GM18861 (cell line): ENCODE data around the gene TRIM14.

ENCODE experiments used
- ATAC-seq: cut with Tn5 transposase; IDR thresholded peaks from one replicate; pipeline ENCODE4 v1.9.1; 2021; ENCODE audit not compliant: unreplicated experiment

The TRIM14 gene

DNA sequence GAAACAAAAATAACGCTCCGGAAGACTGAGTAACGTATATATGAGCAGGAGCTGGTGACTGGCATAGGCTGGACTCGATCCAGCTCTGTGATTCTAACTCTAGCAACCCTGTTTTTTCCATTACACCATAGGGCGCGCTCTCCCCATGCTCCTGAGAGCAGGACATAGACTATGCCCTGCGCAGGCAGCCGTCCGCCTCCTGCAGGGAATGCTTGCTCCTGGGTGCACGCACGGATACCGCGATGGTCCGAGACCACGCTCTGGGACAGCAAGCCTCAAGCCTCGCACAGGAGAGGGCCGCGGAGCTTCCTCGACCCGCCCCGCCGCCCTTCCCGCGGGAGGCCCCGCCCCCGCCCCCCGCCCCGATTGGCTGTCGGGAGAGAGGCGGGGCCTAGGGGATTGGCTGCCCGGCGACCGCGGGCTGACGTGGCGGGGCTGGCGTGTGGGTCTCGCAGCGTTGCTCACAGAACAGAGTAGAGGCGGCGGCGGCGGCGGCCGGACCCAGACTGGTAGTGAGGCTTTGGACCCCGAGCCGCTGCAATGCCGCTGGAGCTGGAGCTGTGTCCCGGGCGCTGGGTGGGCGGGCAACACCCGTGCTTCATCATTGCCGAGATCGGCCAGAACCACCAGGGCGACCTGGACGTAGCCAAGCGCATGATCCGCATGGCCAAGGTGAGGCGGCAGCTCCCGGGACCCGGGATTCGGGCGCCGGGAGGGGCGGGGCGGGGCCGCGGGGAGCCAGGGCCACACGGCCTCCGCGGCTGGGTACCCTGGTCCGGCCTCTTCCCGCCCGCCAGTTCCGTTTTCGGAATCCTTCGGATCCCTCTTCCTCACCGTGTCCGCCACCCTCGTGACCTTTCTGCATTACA is 62.5 kb downstream of the TRIM14 start, which contains the start of gene NANS:
TSS of gene NANS (plus strand) at position 464 of the 869 bp plus-strand sequence. CDS start at position 541, 77 bp downstream.
- ATAC-seq, result peak; percentile 89

DNA sequence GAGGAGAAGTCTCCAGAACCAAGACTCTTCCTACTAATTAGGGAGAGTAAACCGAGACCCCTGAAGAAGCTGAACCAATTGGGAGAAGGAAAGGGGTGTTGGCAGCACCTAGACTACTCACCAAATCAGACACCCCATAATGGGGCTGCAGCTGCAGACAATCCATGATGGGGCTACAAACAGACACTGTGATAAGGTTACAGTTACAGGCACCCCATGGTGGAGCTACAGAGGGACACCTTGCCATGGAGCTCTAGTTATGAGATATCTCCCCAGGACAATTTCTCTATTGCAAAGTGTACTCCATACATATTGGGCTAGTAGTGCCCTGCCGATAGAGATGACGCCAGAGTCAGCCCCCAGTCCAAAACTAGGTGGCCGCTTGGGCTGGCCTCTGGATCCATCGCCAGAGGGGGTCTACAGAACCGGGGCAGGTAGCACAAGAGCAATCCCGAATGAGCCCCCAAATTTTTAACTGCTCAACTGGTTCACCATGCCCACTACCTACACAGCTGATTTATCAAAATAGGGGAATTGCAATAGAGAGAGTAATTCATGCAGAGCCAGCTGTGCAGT is 64.6 kb downstream of the TRIM14 start:
- no peak for ATAC-seq

DNA sequence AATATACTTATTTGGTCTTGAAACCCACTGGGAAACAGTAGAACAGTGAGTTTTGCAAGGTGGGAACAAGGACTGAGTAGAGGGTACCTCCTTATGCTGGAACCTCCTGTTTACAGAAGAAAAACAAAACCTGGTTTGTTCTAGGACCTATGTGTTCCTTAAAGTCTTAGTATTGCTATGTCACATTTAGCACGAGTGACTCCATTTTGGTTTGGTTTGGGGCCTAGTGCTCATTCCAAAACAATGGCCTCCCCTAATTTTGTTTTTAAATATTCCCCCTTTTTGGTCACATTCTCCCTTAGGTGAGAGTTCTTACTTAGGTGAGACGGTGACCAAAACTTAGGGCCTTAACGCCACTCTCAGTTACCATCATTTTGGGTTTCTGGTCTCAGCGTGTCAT is 68.7 kb downstream of the TRIM14 start:
- no peak for ATAC-seq

DNA sequence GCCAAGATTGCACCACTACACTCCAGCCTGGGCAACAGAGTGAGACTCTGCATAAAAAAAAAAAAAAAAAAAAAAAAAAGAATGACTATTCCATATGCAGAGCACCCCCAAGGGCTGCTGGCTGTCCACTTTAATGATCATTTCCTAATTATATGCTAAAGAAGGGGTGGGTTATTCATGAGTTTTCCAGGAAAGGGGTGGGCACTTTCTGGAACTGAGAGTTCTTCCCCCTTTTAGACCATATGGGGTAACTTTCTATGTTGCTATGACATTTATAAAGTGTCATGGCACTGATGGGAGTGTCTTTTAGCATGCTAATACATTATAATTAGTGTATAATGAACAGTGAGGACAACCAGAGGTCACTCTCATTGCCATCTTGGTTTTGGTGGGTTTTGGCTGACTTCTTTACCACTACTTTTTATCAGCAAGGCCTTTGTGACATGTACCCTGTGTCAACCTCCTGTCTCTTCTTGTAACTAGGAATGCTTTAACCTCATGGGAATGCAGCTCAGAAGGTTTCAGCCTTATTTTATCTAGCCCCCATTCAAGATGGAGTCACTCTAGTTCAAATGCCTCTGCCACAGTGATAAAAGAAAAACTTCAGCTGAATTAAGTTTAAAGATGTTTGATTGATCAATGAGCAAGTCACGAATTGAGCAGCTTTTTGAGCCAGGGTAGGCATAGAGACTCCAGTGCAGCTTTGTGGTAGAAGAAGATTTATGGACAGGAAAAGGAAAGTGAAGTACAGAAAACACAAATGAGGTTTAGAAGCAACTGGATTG is 69.5 kb downstream of the TRIM14 start:
- no peak for ATAC-seq

DNA sequence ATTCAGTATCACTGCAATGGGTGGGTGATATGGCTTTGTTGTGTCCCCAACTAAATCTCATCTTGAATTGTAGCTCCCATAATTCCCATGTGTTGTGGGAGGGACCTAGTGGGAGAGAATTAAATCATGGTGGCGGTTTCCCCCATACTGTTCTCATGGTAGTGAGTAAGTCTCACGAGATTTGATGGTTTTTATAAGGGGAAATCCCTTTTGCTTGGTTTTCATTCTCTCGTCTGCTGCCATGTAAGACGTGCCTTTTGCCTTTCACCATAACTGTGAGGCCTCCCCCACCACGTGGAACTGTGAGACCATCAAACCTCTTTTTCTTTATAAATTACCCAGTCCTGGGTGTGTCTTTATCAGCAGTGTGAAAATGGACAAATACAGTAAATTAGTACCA is 72.0 kb downstream of the TRIM14 start:
- no peak for ATAC-seq

DNA sequence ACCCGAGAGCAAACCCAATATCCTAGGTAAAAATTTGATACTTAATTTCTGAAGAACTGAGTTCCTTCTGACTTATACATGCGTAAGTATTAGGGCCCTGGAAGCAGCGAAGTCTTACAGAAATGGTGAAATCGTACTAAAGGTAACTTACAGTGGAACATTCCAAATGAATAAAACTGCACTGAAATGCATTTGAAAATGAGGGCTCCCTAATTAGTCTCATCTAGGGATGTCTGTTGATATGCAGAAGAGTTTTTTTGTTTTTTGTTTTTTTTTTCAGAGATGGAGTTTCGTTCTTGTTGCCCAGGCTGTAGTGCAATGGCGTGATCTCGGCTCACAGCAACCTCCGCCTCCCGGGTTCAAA is 72.9 kb downstream of the TRIM14 start:
- no peak for ATAC-seq

DNA sequence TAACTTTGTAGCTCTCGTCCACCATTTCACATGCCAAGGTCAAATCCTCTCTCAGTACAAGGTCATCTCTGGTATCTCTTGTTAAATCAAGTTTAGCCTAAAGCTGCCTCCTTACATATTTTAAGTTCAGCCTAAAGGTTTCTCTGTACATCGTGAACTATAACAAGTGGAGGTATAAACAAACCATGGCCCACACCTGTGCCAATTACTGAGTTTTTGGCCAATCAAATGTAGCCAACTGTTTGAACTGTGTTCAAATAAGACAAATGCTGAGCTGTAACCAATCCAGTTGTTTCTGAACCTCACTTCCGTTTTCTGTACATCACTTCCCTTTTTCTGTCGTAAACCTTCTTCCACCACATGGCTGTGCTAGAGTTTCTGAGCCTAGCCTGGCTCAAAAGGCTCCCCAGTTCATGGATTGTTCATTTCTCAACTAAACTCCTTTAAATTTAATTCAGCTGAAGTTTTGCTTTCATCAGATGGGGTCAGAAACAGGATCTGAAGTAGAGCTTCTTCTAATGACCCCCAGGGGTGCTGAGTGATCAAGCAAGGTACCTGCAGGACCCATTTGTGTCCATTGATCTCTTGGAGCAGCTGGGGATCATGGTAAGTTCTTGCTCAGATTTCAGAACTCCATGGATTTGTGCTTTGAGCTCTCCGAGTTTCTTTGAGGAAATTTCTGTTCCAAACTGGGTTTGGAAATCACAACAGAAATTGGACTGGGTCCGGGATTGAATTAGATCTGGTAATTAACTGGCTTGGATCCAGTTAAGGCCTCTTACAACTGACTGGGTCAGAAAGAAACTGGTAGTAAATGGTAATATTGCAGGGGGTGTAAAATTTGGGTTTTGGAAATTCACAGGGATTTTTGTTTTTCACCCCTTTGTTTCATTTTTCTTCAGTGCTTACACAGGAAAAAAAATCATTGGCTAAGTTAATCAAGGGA is 73.5 kb downstream of the TRIM14 start:
- peak; percentile 88 for ATAC-seq

DNA sequence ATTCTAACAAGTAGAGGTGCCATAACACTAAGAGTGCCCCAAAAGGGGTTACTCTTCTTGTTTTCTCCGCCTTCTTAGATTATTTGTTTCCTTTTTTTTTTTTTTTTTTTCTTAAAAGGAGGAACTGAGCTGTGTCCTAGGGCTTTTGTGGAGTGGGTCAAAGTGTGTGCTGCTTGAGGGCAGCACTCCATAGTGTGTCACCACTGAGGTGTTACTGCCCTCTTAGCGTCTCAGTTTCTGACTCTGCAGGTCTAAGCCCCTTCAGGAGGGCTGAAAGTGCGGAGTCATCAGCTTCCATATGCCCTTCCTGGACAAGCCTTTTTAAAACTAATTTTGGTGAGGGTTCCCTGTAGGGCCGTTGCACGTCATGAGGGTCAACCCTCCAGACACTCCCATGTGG is 75.1 kb downstream of the TRIM14 start:
- no peak for ATAC-seq

DNA sequence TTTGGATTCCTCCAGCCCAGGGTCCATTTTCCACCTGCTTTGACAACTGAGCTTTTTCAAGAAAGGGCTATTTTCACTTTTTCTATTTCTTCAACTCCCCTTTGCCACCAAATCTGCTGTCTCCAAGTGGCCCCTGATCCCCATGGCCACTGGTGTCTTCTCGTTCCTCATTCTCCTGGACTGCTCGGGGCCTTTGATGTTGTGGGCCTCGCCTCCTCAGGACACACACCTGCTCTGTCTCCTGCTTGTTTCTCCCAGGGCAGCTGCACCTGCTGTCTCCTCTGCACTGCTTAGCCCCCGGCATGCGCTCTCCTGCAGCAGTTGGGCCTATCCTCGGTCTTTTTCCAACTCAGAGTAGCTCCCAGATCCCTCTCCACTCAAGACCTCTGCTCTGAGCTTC is 78.8 kb downstream of the TRIM14 start:
- ATAC-seq, result no peak

DNA sequence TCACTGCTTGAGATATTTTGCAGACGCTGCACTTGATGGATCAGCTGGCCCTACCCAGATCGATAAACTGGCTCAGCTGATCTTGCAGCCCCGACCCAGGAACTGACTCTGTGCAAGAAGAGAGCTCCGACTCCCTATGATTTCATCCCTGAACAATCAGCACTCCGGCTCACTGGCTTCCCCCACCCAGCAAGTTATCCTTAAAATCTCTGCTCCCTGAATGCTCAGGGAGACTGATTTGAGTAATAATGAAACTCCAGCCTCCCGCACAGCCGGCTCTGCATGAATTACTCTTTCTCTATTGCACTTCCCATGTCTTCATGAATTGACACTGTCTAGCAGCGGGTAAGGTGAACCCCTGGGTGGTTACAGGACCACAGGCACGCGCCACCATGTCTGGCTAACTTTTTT is 79.4 kb downstream of the TRIM14 start:
- no peak for ATAC-seq

DNA sequence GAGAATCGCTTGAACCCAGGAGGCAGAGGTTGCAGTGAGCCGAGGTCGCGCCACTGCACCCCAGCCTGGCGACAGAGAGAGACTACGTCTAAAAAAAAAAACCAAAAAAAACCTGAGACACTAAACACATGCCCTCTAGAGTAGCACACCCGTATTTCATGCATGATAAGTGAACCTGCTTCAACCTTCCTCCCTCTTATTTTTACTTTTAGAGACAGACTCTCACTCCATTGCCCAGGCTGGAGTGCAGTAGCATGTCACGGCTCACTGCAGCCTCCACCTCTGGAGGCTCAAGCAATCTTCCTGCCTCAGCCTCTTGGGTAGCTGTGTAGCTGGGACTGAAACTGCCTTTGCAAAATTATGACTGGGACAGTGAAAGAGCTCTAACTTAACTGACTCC is 80.1 kb downstream of the TRIM14 start:
- peak; percentile 43 for ATAC-seq

DNA sequence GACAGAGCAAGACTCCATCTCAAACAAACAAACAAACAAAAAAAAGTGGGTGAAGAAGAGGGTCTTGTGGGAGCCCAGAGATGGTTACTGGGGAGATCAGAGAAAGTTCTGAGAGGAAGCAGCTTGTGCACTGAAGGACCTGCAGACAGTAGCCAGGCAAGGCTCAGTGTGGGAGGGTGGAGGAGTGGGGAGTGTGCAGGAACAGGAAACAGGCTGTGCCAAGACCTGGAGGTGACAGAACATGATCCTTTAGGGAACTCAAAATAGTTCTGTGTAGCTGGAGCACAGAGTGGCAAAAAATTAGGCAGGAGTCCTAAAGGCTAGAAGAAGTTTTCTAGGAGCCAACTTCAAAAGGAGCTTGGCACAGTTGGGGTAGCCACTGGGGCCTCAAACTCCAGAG is 81.7 kb downstream of the TRIM14 start:
- no peak for ATAC-seq

DNA sequence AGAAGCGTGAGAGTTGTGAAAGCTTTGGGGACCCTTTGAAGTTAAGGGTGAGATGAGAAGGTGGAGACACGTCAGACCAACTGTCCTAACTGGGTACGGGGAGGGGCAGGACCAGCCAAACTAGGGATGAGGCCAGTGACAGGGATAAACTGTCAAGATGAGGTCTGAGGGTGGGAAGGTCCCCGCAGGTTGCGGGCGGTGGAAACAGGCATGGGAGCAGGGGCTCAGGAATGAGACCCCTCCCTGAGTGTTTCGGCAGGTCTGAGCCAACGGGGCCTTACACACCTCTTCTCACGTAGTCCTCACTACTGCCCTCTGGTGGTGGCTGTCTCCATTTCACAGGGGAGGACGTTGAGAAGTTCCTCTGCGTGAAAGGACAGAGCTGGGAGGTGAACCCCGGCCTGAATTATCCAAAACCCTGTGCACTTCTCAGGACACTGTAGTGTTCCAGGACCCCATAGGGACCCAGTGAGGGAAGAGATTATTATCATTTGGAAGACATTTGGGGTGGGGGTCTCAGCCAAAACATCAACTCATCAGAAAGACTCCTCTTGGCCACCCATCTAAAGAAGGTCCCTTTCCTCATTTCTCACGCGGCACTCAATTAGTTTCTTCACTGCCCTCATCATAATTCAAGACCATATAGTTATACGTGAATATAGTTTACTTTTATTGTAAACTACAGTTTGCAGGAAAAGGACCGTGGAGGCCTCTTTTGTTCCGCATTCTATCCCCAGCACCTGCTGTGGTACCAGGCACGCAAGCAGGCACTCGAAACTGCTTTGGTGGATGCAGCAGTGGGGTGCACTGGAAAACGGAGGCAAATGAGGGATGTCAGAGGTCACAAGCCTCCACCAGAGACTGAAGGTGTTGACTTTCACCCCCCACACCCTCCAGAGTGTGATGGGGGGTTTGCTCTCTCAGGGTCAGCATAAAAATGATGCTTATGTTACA is 84.2 kb downstream of the TRIM14 start:
- ATAC-seq, result no peak

DNA sequence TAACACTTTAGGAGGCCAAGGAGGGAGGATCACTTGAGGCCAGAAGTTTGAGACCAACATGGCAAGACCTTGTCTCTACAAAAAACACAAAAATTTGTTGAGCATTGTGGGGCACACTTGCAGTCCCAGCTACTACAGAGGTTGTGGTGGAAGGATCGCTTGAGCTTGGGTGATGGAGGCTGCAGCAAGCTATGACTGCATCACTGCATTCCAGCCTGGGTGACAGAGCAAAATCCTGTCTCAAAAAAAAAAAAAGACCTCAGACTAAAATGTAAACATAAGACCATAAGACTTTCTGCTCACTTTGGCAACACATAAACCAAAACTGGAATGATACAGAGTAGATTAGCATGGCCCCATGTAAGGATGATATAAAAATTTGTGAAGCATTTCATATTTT is 87.1 kb downstream of the TRIM14 start:
- no peak for ATAC-seq

DNA sequence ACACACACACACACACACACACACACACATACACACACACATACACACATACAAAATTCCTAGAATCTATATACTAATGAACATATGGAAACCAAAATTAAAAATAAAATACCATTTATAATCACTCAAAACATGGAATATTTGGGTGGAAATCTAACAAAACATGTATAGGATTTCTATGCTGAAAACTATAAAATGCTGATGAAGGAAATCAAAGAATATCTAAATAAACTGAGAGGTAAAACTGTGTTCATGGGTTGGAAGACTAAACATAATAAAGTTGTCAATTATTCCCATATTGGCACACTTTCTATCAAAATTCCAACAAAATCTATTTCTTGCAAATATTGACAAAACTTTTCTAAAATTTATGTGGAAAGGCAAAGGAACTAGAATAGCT is 87.9 kb downstream of the TRIM14 start:
- ATAC-seq, result no peak

DNA sequence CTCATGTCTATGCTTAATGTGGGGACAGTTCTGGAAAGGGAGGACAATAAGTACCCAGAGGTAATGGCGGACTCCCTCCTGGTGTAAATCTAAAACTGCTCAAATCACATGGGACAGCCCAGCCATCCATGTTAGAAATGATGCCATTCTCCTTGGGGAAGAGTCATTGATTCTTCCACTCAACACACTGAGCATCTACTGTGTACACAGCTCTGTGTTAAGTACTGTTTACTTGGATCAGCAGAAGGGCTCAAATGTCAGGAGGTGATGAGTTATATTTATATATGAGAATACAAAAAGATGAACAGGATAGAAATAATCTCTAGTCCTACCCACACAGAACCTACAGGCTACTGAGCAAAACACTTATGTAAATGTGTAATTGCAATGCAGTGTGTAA is 94.3 kb downstream of the TRIM14 start:
- no peak for ATAC-seq

DNA sequence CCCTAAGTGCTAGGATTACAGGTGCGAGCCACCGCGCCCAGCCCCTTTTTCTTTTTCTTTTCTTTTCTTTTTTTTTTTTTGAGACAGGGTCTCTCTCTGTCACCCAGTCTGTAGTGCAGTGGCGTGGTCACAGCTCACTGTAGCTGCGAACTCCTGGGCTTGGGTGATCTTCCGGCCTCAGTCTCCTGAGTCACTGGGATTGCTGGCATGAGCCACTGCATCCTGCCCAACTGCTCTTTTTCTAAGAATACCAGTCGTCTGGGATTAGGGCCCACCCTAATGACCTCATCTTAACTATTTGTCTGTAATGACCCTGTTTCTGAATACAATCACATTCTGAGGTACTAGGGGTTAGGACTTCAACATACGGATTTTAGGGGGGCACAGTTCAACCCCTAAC is 96.6 kb downstream of the TRIM14 start:
- ATAC-seq, result no peak

DNA sequence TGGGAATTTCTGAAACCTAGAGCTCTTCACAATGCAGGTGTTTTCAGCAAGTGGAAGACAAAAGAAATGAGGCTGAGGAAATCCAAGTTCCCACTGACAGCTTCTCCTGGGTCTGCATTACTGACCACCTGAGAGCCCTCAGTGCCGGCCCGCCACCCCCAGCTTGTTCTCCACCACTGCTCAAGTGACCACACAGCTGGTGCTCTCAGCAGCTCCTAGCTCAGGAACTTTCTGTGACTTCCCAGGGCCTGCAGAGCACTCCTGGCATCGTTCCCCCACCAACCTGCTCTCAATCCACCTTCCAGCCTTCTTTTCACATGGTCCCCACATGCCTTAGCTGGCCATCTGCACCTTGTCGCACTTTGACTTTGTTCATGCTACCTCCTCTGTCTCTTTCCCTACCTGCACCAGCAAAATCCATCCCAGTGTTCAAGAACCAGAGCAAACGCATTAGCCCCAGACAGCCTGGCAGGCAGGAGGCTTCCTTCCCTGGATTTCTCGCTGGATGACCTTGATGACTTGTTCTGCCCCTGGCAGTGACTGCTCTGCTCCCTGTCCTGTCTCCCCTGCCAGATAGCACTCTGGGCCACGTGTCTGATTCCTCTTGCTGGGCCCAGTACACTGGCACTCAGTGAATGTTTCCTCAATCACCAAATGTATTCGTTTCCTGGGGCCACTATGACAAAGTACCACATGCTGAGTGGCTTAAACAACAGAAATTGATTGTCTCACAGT is 97.5 kb downstream of the TRIM14 start:
- ATAC-seq, result no peak
